ENCODE results near the gene DTX1. TPM values are rescaled to one million over a fixed set of nuclear protein-coding genes. Genes with fewer than 3 reads are reported as not detected.

The DTX1 gene
- polyA plus RNA-seq, 1 experiment = 0.05 TPM

- H3K27me3 ChIP-seq (ENCODE audit: control insufficient read depth, insufficient read depth, low read length) = peaks cover 45% of the 10 kb centered on the region
- H3K4me3 ChIP-seq (ENCODE audit: low read depth, low read length) = no peak overlapping the region
- POLR2A ChIA-PET = interaction anchor here (0.7 kb wide), 1 partner anchor 415 kb away, joined by 5 read pairs; no protein-coding TSS in a partner anchor
- no peak overlapping the region for H3K27ac ChIP-seq (ENCODE audit: low read depth, low read length)
- CTCF ChIA-PET = interaction anchor here (0.6 kb wide), 1 partner anchor 163 kb away, joined by 3 read pairs; no protein-coding TSS in a partner anchor
- DNase-seq (ENCODE audit: low read depth, low spot score) = no peak
- no peaks in the 10 kb centered on the region; the same call in 1 of the 2 replicates for H3K9me3 ChIP-seq (ENCODE audit: control insufficient read depth, insufficient read depth, low read length)
- no peak for TF ChIP-seq CTCF (IDR thresholded peaks at IDR 0.05; ENCODE audit: low read depth, low read length)
Observed at GRCh38 chr12:113058553-113058952, 2.0 kb downstream of the DTX1 start.

- no peak overlapping the region for H3K4me3 ChIP-seq (ENCODE audit: low read depth, low read length)
- ChIA-PET CTCF (interaction anchor here (0.6 kb wide), 1 partner anchor 164 kb away, joined by 3 read pairs; no protein-coding TSS in a partner anchor), POLR2A (interaction anchor here (0.7 kb wide), 1 partner anchor 414 kb away, joined by 5 read pairs; no protein-coding TSS in a partner anchor)
- no peak for DNase-seq (ENCODE audit: low read depth, low spot score)
- H3K27ac ChIP-seq (ENCODE audit: low read depth, low read length) = no peak overlapping the region
- peaks cover 45% of the 10 kb centered on the region for H3K27me3 ChIP-seq (ENCODE audit: control insufficient read depth, insufficient read depth, low read length)
- H3K9me3 ChIP-seq (ENCODE audit: control insufficient read depth, insufficient read depth, low read length) = no peaks in the 10 kb centered on the region; the same call in 1 of the 2 replicates
- TF ChIP-seq CTCF (IDR thresholded peaks at IDR 0.05; ENCODE audit: low read depth, low read length) = no peak
Observed at GRCh38 chr12:113059071-113059595, 2.6 kb downstream of the DTX1 start.

- TF ChIP-seq CTCF (IDR thresholded peaks at IDR 0.05; ENCODE audit: low read depth, low read length) = no peak
- H3K27me3 ChIP-seq (ENCODE audit: control insufficient read depth, insufficient read depth, low read length) = peaks cover 37% of the 10 kb centered on the region
- no peak for DNase-seq (ENCODE audit: low read depth, low spot score)
- POLR2A ChIA-PET = no interaction called here
- CTCF ChIA-PET = interaction anchor here (1.1 kb wide), 1 partner anchor 11 kb away, joined by 6 read pairs; no protein-coding TSS in a partner anchor
- H3K27ac ChIP-seq (ENCODE audit: low read depth, low read length) = no peak overlapping the region
- no peak overlapping the region for H3K4me3 ChIP-seq (ENCODE audit: low read depth, low read length)
- H3K9me3 ChIP-seq (ENCODE audit: control insufficient read depth, insufficient read depth, low read length) = no peaks in the 10 kb centered on the region; the same call in 1 of the 2 replicates
Observed at GRCh38 chr12:113060336-113060960, 3.9 kb downstream of the DTX1 start.

GRCh38 chr12:113061061-113061694, 4.6 kb downstream of the DTX1 start:
- POLR2A ChIA-PET = no interaction called here

More at GRCh38 chr12:113061061-113061694, 4.6 kb downstream of the DTX1 start:
- no peak for DNase-seq (ENCODE audit: low read depth, low spot score)
- no peak for TF ChIP-seq CTCF (IDR thresholded peaks at IDR 0.05; ENCODE audit: low read depth, low read length)
- no peak overlapping the region for H3K4me3 ChIP-seq (ENCODE audit: low read depth, low read length)
- peaks cover 29% of the 10 kb centered on the region for H3K27me3 ChIP-seq (ENCODE audit: control insufficient read depth, insufficient read depth, low read length)
- H3K9me3 ChIP-seq (ENCODE audit: control insufficient read depth, insufficient read depth, low read length) = no peaks in the 10 kb centered on the region; the same call in 1 of the 2 replicates
- no peak overlapping the region for H3K27ac ChIP-seq (ENCODE audit: low read depth, low read length)
- CTCF ChIA-PET = interaction anchor here (1.1 to 3.0 kb wide), 2 partner anchors 12 to 13 kb away, joined by 6 to 11 read pairs; no protein-coding TSS in a partner anchor
